ENCODE data around the gene FBXW12.
"Not testable (repeated sequence)": the region's sequence is repeated elsewhere in the genome, so short reads cannot be mapped to it uniquely, and the experiment has no call there.

FBXW12 gene

GRCh38 chr3:48387634-48388033 is 15.6 kb downstream of the FBXW12 start:
- DNase-seq: no peak

GRCh38 chr3:48388966-48389365 is 16.9 kb downstream of the FBXW12 start:
- DNase-seq: no peak

- no peak for DNase-seq
These were observed 22.4 kb downstream of the FBXW12 start for GRCh38 chr3:48394391-48394790.

- no peak for DNase-seq
These were observed 23.7 kb downstream of the FBXW12 start for GRCh38 chr3:48395714-48396113.

- DNase-seq: no peak
These were observed 26.0 kb downstream of the FBXW12 start for GRCh38 chr3:48397767-48398681.

GRCh38 chr3:48398701-48399386 is 26.8 kb downstream of the FBXW12 start:
- DNase-seq: no peak

GRCh38 chr3:48399387-48400172 is 27.6 kb downstream of the FBXW12 start:
- DNase-seq: no peak

- DNase-seq: no peak
These were observed 28.9 kb downstream of the FBXW12 start for GRCh38 chr3:48400824-48401433.

GRCh38 chr3:48401434-48401901 is 29.4 kb downstream of the FBXW12 start:
- not testable (repeated sequence) for DNase-seq

GRCh38 chr3:48402281-48402732 is 30.3 kb downstream of the FBXW12 start:
- no peak for DNase-seq

GRCh38 chr3:48402907-48403306 is 30.9 kb downstream of the FBXW12 start:
- DNase-seq: no peak

- no peak for DNase-seq
These were observed 31.8 kb downstream of the FBXW12 start for GRCh38 chr3:48403533-48404439.

- no peak for DNase-seq
These were observed 32.7 kb downstream of the FBXW12 start for GRCh38 chr3:48404440-48405342.

- DNase-seq: no peak
These were observed 33.4 kb downstream of the FBXW12 start for GRCh38 chr3:48405343-48405881.

GRCh38 chr3:48405971-48406370 is 34.0 kb downstream of the FBXW12 start:
- no peak for DNase-seq

GRCh38 chr3:48406443-48407431 is 34.7 kb downstream of the FBXW12 start:
- DNase-seq: no peak

- DNase-seq: no peak
These were observed 35.6 kb downstream of the FBXW12 start for GRCh38 chr3:48407542-48408099.

- no peak for DNase-seq
These were observed 36.8 kb downstream of the FBXW12 start for GRCh38 chr3:48408823-48409281.
